GM21526 (cell line): Measurements from ENCODE around the gene PCCA.

ENCODE experiments used
- ATAC-seq: cut with Tn5 transposase; IDR thresholded peaks from one replicate; pipeline ENCODE4 v1.9.1; 2021; ENCODE audit warnings: moderate library complexity; ENCODE audit not compliant: unreplicated experiment, low FRiP score

Gene PCCA

GRCh38 chr13:100533588-100534041, 444.7 kb downstream of the PCCA start:
- no peak for ATAC-seq

- no peak for ATAC-seq
These were observed 445.4 kb downstream of the PCCA start for GRCh38 chr13:100534147-100534843.

- no peak for ATAC-seq
These were observed 446.0 kb downstream of the PCCA start for GRCh38 chr13:100534911-100535310.

GRCh38 chr13:100535426-100536135, 446.7 kb downstream of the PCCA start:
- no peak for ATAC-seq

GRCh38 chr13:100536643-100537180, 447.8 kb downstream of the PCCA start:
- ATAC-seq = no peak

- ATAC-seq = no peak
These were observed 448.6 kb downstream of the PCCA start for GRCh38 chr13:100537486-100537885.

GRCh38 chr13:100537951-100538462, 449.1 kb downstream of the PCCA start:
- no peak for ATAC-seq

GRCh38 chr13:100540621-100541020, 451.7 kb downstream of the PCCA start:
- no peak for ATAC-seq

- no peak for ATAC-seq
These were observed 453.3 kb downstream of the PCCA start for GRCh38 chr13:100541897-100542825.

GRCh38 chr13:100542826-100543156, 453.9 kb downstream of the PCCA start:
- ATAC-seq = peak; percentile 92

GRCh38 chr13:100543872-100544602, 455.1 kb downstream of the PCCA start:
- no peak for ATAC-seq

GRCh38 chr13:100544866-100545683, 456.2 kb downstream of the PCCA start:
- no peak for ATAC-seq

- ATAC-seq = no peak
These were observed 456.8 kb downstream of the PCCA start for GRCh38 chr13:100545684-100546061.

- no peak for ATAC-seq
These were observed 458.0 kb downstream of the PCCA start for GRCh38 chr13:100546713-100547405.

GRCh38 chr13:100547791-100548201, 458.9 kb downstream of the PCCA start:
- ATAC-seq = no peak

GRCh38 chr13:100549316-100549715, 460.4 kb downstream of the PCCA start:
- no peak for ATAC-seq

GRCh38 chr13:100552755-100553154, 463.9 kb downstream of the PCCA start:
- no peak for ATAC-seq

- ATAC-seq = no peak
These were observed 471.0 kb downstream of the PCCA start for GRCh38 chr13:100559886-100560285.
